Neural cell (in vitro differentiated cells): ENCODE results near the gene DRAM1. TPM values are rescaled to one million over a fixed set of nuclear protein-coding genes. Genes with fewer than 3 reads are reported as not detected.

Experiments
- H2AFZ ChIP-seq: fragments of 200-600, 300-800 bp; sonication (generic), shearing (Covaris generic); 2 replicates; pipeline ENCODE4 v1.6.0; 2014; ENCODE audit warnings: low read depth, mild to moderate bottlenecking, antibody characterized with exemption, low read length, moderate library complexity
- H3F3A ChIP-seq: fragments of 200-600 bp; shearing (Covaris generic); 2 replicates; pipeline ENCODE4 v1.6.1; 2016; ENCODE audit warnings: mild to moderate bottlenecking, moderate library complexity, mixed read lengths, antibody characterized with exemption, low read length; ENCODE audit not compliant: insufficient read depth, poor library complexity, severe bottlenecking
- H3K27ac ChIP-seq: fragments of 200-600, 300-800 bp; sonication (generic), shearing (Covaris generic); 2 replicates; pipeline ENCODE4 v1.5.1; 2014; ENCODE audit warnings: mild to moderate bottlenecking, low read length, moderate library complexity
- H3K27me3 ChIP-seq: fragments of 300-800, 200-600 bp; sonication (generic), shearing (Covaris generic); 2 replicates; pipeline ENCODE4 v1.6.0; 2014; ENCODE audit warnings: mild to moderate bottlenecking, low read depth, low read length, moderate library complexity; ENCODE audit not compliant: insufficient read depth
- H3K36me3 ChIP-seq: fragments of 300-800, 200-600 bp; sonication (generic), shearing (Covaris generic); 2 replicates; pipeline ENCODE4 v1.5.1; 2014; ENCODE audit warnings: mild to moderate bottlenecking, antibody characterized with exemption, low read length, moderate library complexity; ENCODE audit not compliant: insufficient read depth
- H3K4me2 ChIP-seq: fragments of 300-800, 200-600 bp; sonication (generic), shearing (Covaris generic); 2 replicates; pipeline ENCODE4 v1.6.0; 2014; ENCODE audit warnings: mild to moderate bottlenecking, low read length
- H3K4me3 ChIP-seq: fragments of 300-800, 200-600 bp; sonication (generic), shearing (Covaris generic); 2 replicates; pipeline ENCODE4 v1.5.1; 2014; ENCODE audit warnings: mild to moderate bottlenecking, low read length, moderate library complexity
- H3K79me2 ChIP-seq: fragments of 200-600 bp; shearing (Covaris generic); replicated peaks from 2 replicates; pipeline ENCODE4 v1.6.0; 2014; ENCODE audit warnings: mild to moderate bottlenecking, low read length, moderate library complexity; ENCODE audit not compliant: insufficient read depth
- H3K9ac ChIP-seq: fragments of 300-800, 200-600 bp; sonication (generic), shearing (Covaris generic); 2 replicates; pipeline ENCODE4 v1.6.1; 2016; ENCODE audit warnings: mild to moderate bottlenecking, low read length, mixed read lengths
- H3K9me2 ChIP-seq: fragments of 200-600 bp; shearing (Covaris generic); 2 replicates; pipeline ENCODE4 v1.6.1; 2016; ENCODE audit warnings: mild to moderate bottlenecking, low read length, mixed read lengths; ENCODE audit not compliant: insufficient read depth
- H3K9me3 ChIP-seq: fragments of 200-600, 300-800 bp; sonication (generic), shearing (Covaris generic); 2 replicates; pipeline ENCODE4 v1.6.1; 2016; ENCODE audit warnings: mild to moderate bottlenecking, mixed run types, low read length, moderate library complexity, mixed read lengths
- H4K20me1 ChIP-seq: fragments of 200-600 bp; shearing (Covaris generic); 2 replicates; pipeline ENCODE4 v1.6.1; 2016; ENCODE audit warnings: mild to moderate bottlenecking, mixed run types; ENCODE audit not compliant: insufficient read depth
- EP300 ChIP-seq: fragments of 450-650 bp; conservative IDR thresholded peaks from 2 replicates; pipeline ENCODE4 v1.6.1; 2014; ENCODE audit warnings: antibody characterized with exemption, mild to moderate bottlenecking, moderate library complexity; ENCODE audit not compliant: poor library complexity, severe bottlenecking
- EZH2 ChIP-seq: fragments of 200-600, 300-800 bp; shearing (Covaris generic), sonication (generic); IDR thresholded peaks from 2 replicates; pipeline ENCODE4 v1.6.1; 2014; ENCODE audit warnings: antibody characterized with exemption, low read length, borderline replicate concordance, mild to moderate bottlenecking; ENCODE audit not compliant: insufficient read depth, poor library complexity, severe bottlenecking
- MXI1 ChIP-seq: fragments of 450-650 bp; conservative IDR thresholded peaks from 2 replicates; pipeline ENCODE4 v1.6.1; 2014; ENCODE audit warnings: antibody characterized with exemption, mild to moderate bottlenecking; ENCODE audit not compliant: poor library complexity, severe bottlenecking
- POLR2AphosphoS5 ChIP-seq: IDR thresholded peaks from 2 replicates; pipeline ENCODE4 v1.6.1; 2012
- RAD21 ChIP-seq: fragments of 450-650 bp; conservative IDR thresholded peaks from 2 replicates; pipeline ENCODE4 v1.6.1; 2014; ENCODE audit warnings: antibody characterized with exemption, mild to moderate bottlenecking, moderate library complexity
- SMC3 ChIP-seq: fragments of 450-650 bp; conservative IDR thresholded peaks from 2 replicates; pipeline ENCODE4 v1.6.1; 2014; ENCODE audit warnings: antibody characterized with exemption, mild to moderate bottlenecking, moderate library complexity; ENCODE audit not compliant: poor library complexity
- TAF1 ChIP-seq: IDR thresholded peaks from 2 replicates; pipeline ENCODE4 v1.6.1; 2012; ENCODE audit warnings: low read depth
- polyA plus RNA-seq: library from polyadenylated mRNA; depleted of rRNA; stranded (reverse); fragments of >200 nt; gene quantifications from 2 replicates; pipeline ENCODE4 v1.2.3, GENCODE V29; 2014
- TF ChIP-seq, protein P1 (sequence below): fragments of 450-650 bp; IDR thresholded peaks from 2 replicates; pipeline ENCODE4 v1.5.1; 2014; ENCODE audit warnings: antibody characterized with exemption, mild to moderate bottlenecking, moderate library complexity; ENCODE audit not compliant: poor library complexity, severe bottlenecking
- TF ChIP-seq, protein P2 (sequence below): IDR thresholded peaks from 2 replicates; pipeline ENCODE4 v1.6.1; 2012; ENCODE audit warnings: borderline replicate concordance

The DRAM1 gene
- polyA plus RNA-seq, 1 donor from 2014 or later: 0.17 TPM

GRCh38 chr12:101902641-101903040 lies 25.3 kb downstream of the DRAM1 start:
- H3K9ac ChIP-seq: no peak overlapping the region
- H3K4me2 ChIP-seq: no peak overlapping the region
- H3K4me3 ChIP-seq: no peak overlapping the region
- TF ChIP-seq MXI1 (no peak), POLR2AphosphoS5 (no peak), SMC3 (no peak), TAF1 (no peak)
- TF ChIP-seq, protein P1, sequence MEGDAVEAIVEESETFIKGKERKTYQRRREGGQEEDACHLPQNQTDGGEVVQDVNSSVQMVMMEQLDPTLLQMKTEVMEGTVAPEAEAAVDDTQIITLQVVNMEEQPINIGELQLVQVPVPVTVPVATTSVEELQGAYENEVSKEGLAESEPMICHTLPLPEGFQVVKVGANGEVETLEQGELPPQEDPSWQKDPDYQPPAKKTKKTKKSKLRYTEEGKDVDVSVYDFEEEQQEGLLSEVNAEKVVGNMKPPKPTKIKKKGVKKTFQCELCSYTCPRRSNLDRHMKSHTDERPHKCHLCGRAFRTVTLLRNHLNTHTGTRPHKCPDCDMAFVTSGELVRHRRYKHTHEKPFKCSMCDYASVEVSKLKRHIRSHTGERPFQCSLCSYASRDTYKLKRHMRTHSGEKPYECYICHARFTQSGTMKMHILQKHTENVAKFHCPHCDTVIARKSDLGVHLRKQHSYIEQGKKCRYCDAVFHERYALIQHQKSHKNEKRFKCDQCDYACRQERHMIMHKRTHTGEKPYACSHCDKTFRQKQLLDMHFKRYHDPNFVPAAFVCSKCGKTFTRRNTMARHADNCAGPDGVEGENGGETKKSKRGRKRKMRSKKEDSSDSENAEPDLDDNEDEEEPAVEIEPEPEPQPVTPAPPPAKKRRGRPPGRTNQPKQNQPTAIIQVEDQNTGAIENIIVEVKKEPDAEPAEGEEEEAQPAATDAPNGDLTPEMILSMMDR: no peak
- H4K20me1 ChIP-seq: no peaks in the 10 kb centered on the region
- H3K79me2 ChIP-seq: no peaks in the 10 kb centered on the region
- H2AFZ ChIP-seq: no peak overlapping the region
- no peaks in the 10 kb centered on the region for H3K9me3 ChIP-seq
- H3K9me2 ChIP-seq: no peaks in the 10 kb centered on the region
- no peaks in the 10 kb centered on the region for H3F3A ChIP-seq
- no peaks in the 10 kb centered on the region for H3K27me3 ChIP-seq
- H3K27ac ChIP-seq: no peak overlapping the region
- no peaks in the 10 kb centered on the region for H3K36me3 ChIP-seq

DNA sequence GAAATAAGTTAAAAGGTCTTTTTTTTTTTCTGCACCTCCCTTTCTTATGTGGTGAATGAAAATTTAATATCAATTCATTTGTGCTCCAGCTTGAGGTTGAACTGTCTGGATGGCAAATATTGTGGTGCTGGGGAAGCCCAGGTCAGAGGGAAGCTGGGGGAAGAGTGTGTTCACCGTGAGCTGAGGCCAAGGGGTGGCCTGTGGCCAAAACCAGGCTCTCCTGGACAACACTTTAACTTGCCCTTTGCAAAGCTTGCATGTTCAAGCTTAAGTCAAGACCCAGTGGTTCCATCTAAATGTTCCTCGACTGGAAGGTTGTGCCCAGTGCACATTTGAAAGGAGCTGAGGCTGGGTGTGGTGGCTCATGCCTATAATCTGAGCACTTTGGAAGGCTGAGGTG lies 28.8 kb downstream of the DRAM1 start:
- Histone ChIP-seq H3K4me3 (no peak overlapping the region), H3K27ac (no peak overlapping the region), H2AFZ (no peak overlapping the region), H3K79me2 (no peaks in the 10 kb centered on the region), H3K4me2 (no peak overlapping the region), H3K9me3 (no peaks in the 10 kb centered on the region), H4K20me1 (no peaks in the 10 kb centered on the region), H3K9me2 (no peaks in the 10 kb centered on the region), H3K9ac (no peak overlapping the region), H3K27me3 (no peaks in the 10 kb centered on the region), H3F3A (no peaks in the 10 kb centered on the region), H3K36me3 (no peaks in the 10 kb centered on the region)
- no peak for TF ChIP-seq SMC3
- TF ChIP-seq RAD21: no peak
- TF ChIP-seq POLR2AphosphoS5: no peak
- no peak for TF ChIP-seq EP300
- TF ChIP-seq, protein P1: no peak
- TF ChIP-seq MXI1: no peak
- TF ChIP-seq EZH2: no peak
- TF ChIP-seq, protein P2, sequence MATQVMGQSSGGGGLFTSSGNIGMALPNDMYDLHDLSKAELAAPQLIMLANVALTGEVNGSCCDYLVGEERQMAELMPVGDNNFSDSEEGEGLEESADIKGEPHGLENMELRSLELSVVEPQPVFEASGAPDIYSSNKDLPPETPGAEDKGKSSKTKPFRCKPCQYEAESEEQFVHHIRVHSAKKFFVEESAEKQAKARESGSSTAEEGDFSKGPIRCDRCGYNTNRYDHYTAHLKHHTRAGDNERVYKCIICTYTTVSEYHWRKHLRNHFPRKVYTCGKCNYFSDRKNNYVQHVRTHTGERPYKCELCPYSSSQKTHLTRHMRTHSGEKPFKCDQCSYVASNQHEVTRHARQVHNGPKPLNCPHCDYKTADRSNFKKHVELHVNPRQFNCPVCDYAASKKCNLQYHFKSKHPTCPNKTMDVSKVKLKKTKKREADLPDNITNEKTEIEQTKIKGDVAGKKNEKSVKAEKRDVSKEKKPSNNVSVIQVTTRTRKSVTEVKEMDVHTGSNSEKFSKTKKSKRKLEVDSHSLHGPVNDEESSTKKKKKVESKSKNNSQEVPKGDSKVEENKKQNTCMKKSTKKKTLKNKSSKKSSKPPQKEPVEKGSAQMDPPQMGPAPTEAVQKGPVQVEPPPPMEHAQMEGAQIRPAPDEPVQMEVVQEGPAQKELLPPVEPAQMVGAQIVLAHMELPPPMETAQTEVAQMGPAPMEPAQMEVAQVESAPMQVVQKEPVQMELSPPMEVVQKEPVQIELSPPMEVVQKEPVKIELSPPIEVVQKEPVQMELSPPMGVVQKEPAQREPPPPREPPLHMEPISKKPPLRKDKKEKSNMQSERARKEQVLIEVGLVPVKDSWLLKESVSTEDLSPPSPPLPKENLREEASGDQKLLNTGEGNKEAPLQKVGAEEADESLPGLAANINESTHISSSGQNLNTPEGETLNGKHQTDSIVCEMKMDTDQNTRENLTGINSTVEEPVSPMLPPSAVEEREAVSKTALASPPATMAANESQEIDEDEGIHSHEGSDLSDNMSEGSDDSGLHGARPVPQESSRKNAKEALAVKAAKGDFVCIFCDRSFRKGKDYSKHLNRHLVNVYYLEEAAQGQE: no peak
- TF ChIP-seq TAF1: no peak
